Measurements from ENCODE around the gene DDI2.

DDI2 gene

DNA sequence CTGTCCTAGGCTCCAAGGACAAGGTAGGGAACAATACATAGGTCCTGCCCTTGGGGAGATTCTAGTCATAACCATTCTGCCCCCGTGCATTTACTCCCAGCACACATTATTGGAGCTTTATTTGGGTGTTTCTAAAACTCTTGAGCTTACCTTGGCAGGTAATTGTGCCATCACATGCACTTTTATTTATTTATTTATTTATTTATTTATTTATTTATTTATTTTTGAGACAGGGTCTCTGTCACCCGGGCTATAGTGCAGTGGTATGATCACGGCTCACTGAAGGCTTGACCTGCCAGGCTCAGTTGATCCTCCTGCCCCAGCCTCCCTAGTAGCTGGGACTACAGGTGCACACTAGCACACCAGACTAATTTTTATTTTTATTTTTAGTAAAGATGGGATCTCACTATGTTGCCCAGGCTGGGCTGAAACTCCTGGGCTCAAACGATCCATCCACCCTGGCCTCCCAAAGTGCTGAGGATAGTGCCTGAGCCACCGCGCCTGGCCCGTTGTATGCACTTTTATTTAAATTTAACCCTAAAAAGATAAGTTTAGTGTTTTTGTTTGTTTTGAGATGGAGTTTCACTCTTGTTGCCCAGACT, 41.6 kb upstream of the DDI2 start:
- Histone ChIP-seq H3F3A (ENCODE audit: low read depth) (no peaks in the 10 kb centered on the region), H3K9me2 (replicated peaks; ENCODE audit: low read depth, low read length) (no peaks in the 10 kb centered on the region), H2AFZ (ENCODE audit: low read length) (no peak overlapping the region), H3K9ac (ENCODE audit: low read depth, low read length, poor library complexity, severe bottlenecking) (no peak overlapping the region), H3K27me3 (ENCODE audit: insufficient read depth, low read length, poor library complexity, severe bottlenecking) (no peaks in the 10 kb centered on the region), H3K36me3 (ENCODE audit: insufficient read depth, low read length) (no peaks in the 10 kb centered on the region), H3K9me3 (ENCODE audit: insufficient read depth, low read depth, low read length) (no peaks in the 10 kb centered on the region), H3K4me2 (ENCODE audit: low read depth, low read length, poor library complexity, severe bottlenecking) (no peak overlapping the region), H4K20me1 (ENCODE audit: insufficient read depth, low read length, poor library complexity, severe bottlenecking) (no peaks in the 10 kb centered on the region), H3K4me1 (ENCODE audit: insufficient read depth, low read length, poor library complexity, severe bottlenecking) (peaks cover 18% of the 10 kb centered on the region), H3K79me2 (ENCODE audit: insufficient read depth, low read length) (no peaks in the 10 kb centered on the region), H3K4me3 (ENCODE audit: low read length, poor library complexity, severe bottlenecking) (no peak overlapping the region)
- TF ChIP-seq CTCF (conservative IDR thresholded peaks at IDR 0.05; ENCODE audit: low read length), result no peak
- no peak for TF ChIP-seq EZH2phosphoT487 (IDR thresholded peaks at IDR 0.05; ENCODE audit: borderline replicate concordance)

DNA sequence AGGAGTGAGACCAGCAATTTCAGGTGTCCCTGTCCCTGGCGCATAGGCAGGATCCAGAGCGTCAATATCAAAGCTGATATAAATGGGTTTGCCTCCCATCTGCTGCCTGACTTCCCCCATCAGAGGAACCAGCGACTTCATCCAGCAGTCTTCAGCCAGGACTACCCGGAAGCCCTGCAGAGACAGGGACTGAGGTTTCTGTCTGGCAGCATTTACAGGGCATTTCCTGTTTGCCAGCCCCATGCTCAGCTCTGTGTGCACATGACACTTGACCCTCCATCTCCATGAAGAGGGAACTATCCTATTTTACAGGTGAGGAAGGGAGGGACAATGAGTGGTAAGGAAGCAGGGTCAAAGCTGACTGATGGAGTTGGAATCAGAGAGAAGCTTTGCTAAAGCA, 39.6 kb upstream of the DDI2 start:
- Histone ChIP-seq H3K27me3 (ENCODE audit: insufficient read depth, low read length, poor library complexity, severe bottlenecking) (no peaks in the 10 kb centered on the region), H3K4me1 (ENCODE audit: insufficient read depth, low read length, poor library complexity, severe bottlenecking) (peaks cover 18% of the 10 kb centered on the region), H3K36me3 (ENCODE audit: insufficient read depth, low read length) (no peaks in the 10 kb centered on the region), H3K9ac (ENCODE audit: low read depth, low read length, poor library complexity, severe bottlenecking) (no peak overlapping the region), H3K4me3 (ENCODE audit: low read length, poor library complexity, severe bottlenecking) (no peak overlapping the region), H4K20me1 (ENCODE audit: insufficient read depth, low read length, poor library complexity, severe bottlenecking) (no peaks in the 10 kb centered on the region), H3K9me2 (replicated peaks; ENCODE audit: low read depth, low read length) (no peaks in the 10 kb centered on the region), H2AFZ (ENCODE audit: low read length) (peak overlapping the region; percentile 56), H3F3A (ENCODE audit: low read depth) (no peaks in the 10 kb centered on the region), H3K4me2 (ENCODE audit: low read depth, low read length, poor library complexity, severe bottlenecking) (peak overlapping the region; percentile 35), H3K9me3 (ENCODE audit: insufficient read depth, low read depth, low read length) (no peaks in the 10 kb centered on the region), H3K79me2 (ENCODE audit: insufficient read depth, low read length) (no peaks in the 10 kb centered on the region)
- no peak for TF ChIP-seq CTCF (conservative IDR thresholded peaks at IDR 0.05; ENCODE audit: low read length)
- no peak for TF ChIP-seq EZH2phosphoT487 (IDR thresholded peaks at IDR 0.05; ENCODE audit: borderline replicate concordance)

- Histone ChIP-seq H3K9me3 (ENCODE audit: insufficient read depth, low read depth, low read length) (no peaks in the 10 kb centered on the region), H3K79me2 (ENCODE audit: insufficient read depth, low read length) (no peaks in the 10 kb centered on the region), H3F3A (ENCODE audit: low read depth) (no peaks in the 10 kb centered on the region), H3K4me3 (ENCODE audit: low read length, poor library complexity, severe bottlenecking) (no peak overlapping the region), H3K4me1 (ENCODE audit: insufficient read depth, low read length, poor library complexity, severe bottlenecking) (peaks cover 18% of the 10 kb centered on the region), H3K36me3 (ENCODE audit: insufficient read depth, low read length) (no peaks in the 10 kb centered on the region), H3K9me2 (replicated peaks; ENCODE audit: low read depth, low read length) (no peaks in the 10 kb centered on the region), H3K9ac (ENCODE audit: low read depth, low read length, poor library complexity, severe bottlenecking) (peak overlapping the region; percentile 38), H3K27me3 (ENCODE audit: insufficient read depth, low read length, poor library complexity, severe bottlenecking) (no peaks in the 10 kb centered on the region), H3K4me2 (ENCODE audit: low read depth, low read length, poor library complexity, severe bottlenecking) (peak overlapping the region; percentile 23), H2AFZ (ENCODE audit: low read length) (peak overlapping the region; percentile 30), H4K20me1 (ENCODE audit: insufficient read depth, low read length, poor library complexity, severe bottlenecking) (no peaks in the 10 kb centered on the region)
- TF ChIP-seq EZH2phosphoT487 (IDR thresholded peaks at IDR 0.05; ENCODE audit: borderline replicate concordance), result no peak
- TF ChIP-seq CTCF (conservative IDR thresholded peaks at IDR 0.05; ENCODE audit: low read length), result no peak
Measured at GRCh38 chr1:15578921-15579682, 38.2 kb upstream of the DDI2 start.

Measured in Loucy (cell line).